Neuronal stem cell (in vitro differentiated cells): ENCODE measurements around the gene CD69.

Source experiments
- DNase-seq: peaks from one replicate; pipeline ENCODE4 v3.0.0-alpha.2; 2013; ENCODE audit warnings: low spot score
- H2AFZ ChIP-seq: one replicate; pipeline ENCODE4 v1.6.1; 2013; ENCODE audit warnings: mild to moderate bottlenecking, low read length, inconsistent platforms
- H2AK5ac ChIP-seq: 2 replicates; pipeline ENCODE4 v1.6.1; 2013; ENCODE audit warnings: low read depth, mild to moderate bottlenecking, inconsistent platforms, low read length, moderate library complexity, mixed read lengths
- H2BK120ac ChIP-seq: 2 replicates; pipeline ENCODE4 v1.6.1; 2013; ENCODE audit warnings: low read depth, mild to moderate bottlenecking, inconsistent platforms, low read length, moderate library complexity, mixed read lengths
- H2BK12ac ChIP-seq: one replicate; pipeline ENCODE4 v1.6.1; 2013; ENCODE audit warnings: low read length, inconsistent platforms
- H2BK15ac ChIP-seq: 2 replicates; pipeline ENCODE4 v1.6.1; 2013; ENCODE audit warnings: mild to moderate bottlenecking, low read length, inconsistent platforms, mixed read lengths
- H2BK5ac ChIP-seq: one replicate; pipeline ENCODE4 v1.6.1; 2013; ENCODE audit warnings: inconsistent platforms, mild to moderate bottlenecking, low read length, moderate library complexity
- H3K14ac ChIP-seq: one replicate; pipeline ENCODE4 v1.6.1; 2013; ENCODE audit warnings: low read length, inconsistent platforms
- H3K18ac ChIP-seq: 2 replicates; pipeline ENCODE4 v1.6.1; 2013; ENCODE audit warnings: low read length, inconsistent platforms
- H3K23ac ChIP-seq: 2 replicates; pipeline ENCODE4 v1.6.1; 2013; ENCODE audit warnings: low read depth, mild to moderate bottlenecking, mixed read lengths, low read length, inconsistent platforms; ENCODE audit not compliant: poor library complexity
- H3K27ac ChIP-seq: replicated peaks from 3 replicates; pipeline ENCODE4 v1.5.1; 2013; ENCODE audit warnings: low read length, inconsistent platforms
- H3K27me3 ChIP-seq, 3 experiments: 2 replicates each; pipeline ENCODE4 v1.6.1; 2013; ENCODE audit warnings: low read length in 3 of 3, mild to moderate bottlenecking in 2 of 3, inconsistent platforms in 1 of 3, low read depth in 1 of 3, mixed read lengths in 1 of 3, moderate library complexity in 1 of 3; ENCODE audit not compliant: control insufficient read depth in 3 of 3, insufficient read depth in 3 of 3
- H3K36me3 ChIP-seq, 2 donors: replicated peaks in 1 of 2; 2 replicates each; pipeline ENCODE4 v1.6.1; 2013; ENCODE audit warnings: low read length in 2 of 2; ENCODE audit not compliant: control insufficient read depth in 2 of 2, insufficient read depth in 2 of 2
- H3K4ac ChIP-seq: 2 replicates; pipeline ENCODE4 v1.6.1; 2013; ENCODE audit warnings: inconsistent platforms, mild to moderate bottlenecking, low read length, moderate library complexity
- H3K4me1 ChIP-seq, 2 donors: 1 replicate in 1 of 2; 2 replicates in 1 of 2; pipeline ENCODE4 v1.6.1; 2013; ENCODE audit warnings: low read length in 2 of 2, low read depth in 1 of 2; ENCODE audit not compliant: control insufficient read depth in 2 of 2, insufficient read depth in 1 of 2
- H3K4me2 ChIP-seq: one replicate; pipeline ENCODE4 v1.6.1; 2013; ENCODE audit warnings: mild to moderate bottlenecking, low read length, inconsistent platforms; ENCODE audit not compliant: insufficient read depth, poor library complexity, severe bottlenecking
- H3K4me3 ChIP-seq, 2 donors: 2 replicates each; pipeline ENCODE4 v1.5.1; 2013; ENCODE audit warnings: low read length in 2 of 2, mild to moderate bottlenecking in 2 of 2, inconsistent platforms in 1 of 2, moderate library complexity in 1 of 2
- H3K79me1 ChIP-seq: one replicate; pipeline ENCODE4 v1.6.1; 2013; ENCODE audit warnings: low read depth, mild to moderate bottlenecking, inconsistent platforms, low read length, moderate library complexity
- H3K9ac ChIP-seq: one replicate; pipeline ENCODE4 v1.6.1; 2013; ENCODE audit warnings: mild to moderate bottlenecking, low read depth, low read length, inconsistent platforms; ENCODE audit not compliant: poor library complexity
- H3K9me3 ChIP-seq, 2 donors: replicated peaks in 1 of 2; 2 replicates each; pipeline versions ENCODE3 to v1.6.1; 2013; ENCODE audit warnings: low read length in 2 of 2, mild to moderate bottlenecking in 2 of 2, inconsistent platforms in 1 of 2, low read depth in 1 of 2, mixed read lengths in 1 of 2, moderate library complexity in 1 of 2; ENCODE audit not compliant: control insufficient read depth in 2 of 2, insufficient read depth in 1 of 2
- H4K8ac ChIP-seq: one replicate; pipeline ENCODE4 v1.6.1; 2013; ENCODE audit warnings: low read depth, mild to moderate bottlenecking, inconsistent platforms, low read length, moderate library complexity
- H4K91ac ChIP-seq: one replicate; pipeline ENCODE4 v1.6.1; 2013; ENCODE audit warnings: low read length, low read depth, mild to moderate bottlenecking, inconsistent platforms; ENCODE audit not compliant: poor library complexity
- WGBS, 2 donors: extraction: QIAGEN DNeasy Blood & Tissue Kit; methylation state at CpG; one replicate each; pipeline ENCODE4 v1.1.7; 2013; ENCODE audit warnings: missing lambda C conversion rate in 2 of 2, mixed read lengths in 1 of 2; ENCODE audit not compliant: insufficient read length in 2 of 2, insufficient replicate concordance in 1 of 2; ENCODE audit errors: extremely low coverage in 2 of 2; 5-methylcytosine and 5-hydroxymethylcytosine counted together

The CD69 gene

GRCh38 chr12:9756170-9756569 lies 4.5 kb downstream of the CD69 start:
- H3K79me1 ChIP-seq: no peaks in the 10 kb centered on the region
- no peak overlapping the region for H4K91ac ChIP-seq
- no peak overlapping the region for H3K9ac ChIP-seq
- no peak overlapping the region for H3K27ac ChIP-seq
- H3K36me3 ChIP-seq: no peaks in the 10 kb centered on the region
- no peak overlapping the region for H3K4me3 ChIP-seq
- peaks cover 0 to 5% (median 0%) of the 10 kb centered on the region in 3 experiments for H3K27me3 ChIP-seq
- no peak overlapping the region for H2BK15ac ChIP-seq
- no peak overlapping the region for H4K8ac ChIP-seq
- no peak overlapping the region for H3K23ac ChIP-seq
- H3K4ac ChIP-seq: no peak overlapping the region
- H3K9me3 ChIP-seq: no peaks in the 10 kb centered on the region
- WGBS, 2 donors: no CpG with 5 or more reads among the region's 2 CpGs
- H2BK5ac ChIP-seq: no peak overlapping the region
- H3K4me1 ChIP-seq: peaks cover 3% of the 10 kb centered on the region in 2 donors
- no peak overlapping the region for H3K18ac ChIP-seq
- no peak for DNase-seq
- H2BK12ac ChIP-seq: no peak overlapping the region
- H2AFZ ChIP-seq: no peak overlapping the region
- H3K4me2 ChIP-seq: no peak overlapping the region
- no peak overlapping the region for H2AK5ac ChIP-seq
- no peak overlapping the region for H3K14ac ChIP-seq
- no peak overlapping the region for H2BK120ac ChIP-seq

- Histone ChIP-seq H3K14ac (no peak overlapping the region), H2AFZ (no peak overlapping the region), H2BK5ac (no peak overlapping the region), H3K9me3 (no peaks in the 10 kb centered on the region), H3K27ac (no peak overlapping the region), H3K4ac (no peak overlapping the region), H3K18ac (no peak overlapping the region), H3K9ac (no peak overlapping the region), H2BK120ac (no peak overlapping the region), H3K36me3 (no peaks in the 10 kb centered on the region), H3K27me3 (peaks cover 0 to 5% (median 0%) of the 10 kb centered on the region in 3 experiments), H3K4me1 (peaks cover 0 to under 1% of the 10 kb centered on the region in 2 donors), H3K4me3 (no peak overlapping the region), H3K23ac (no peak overlapping the region), H2AK5ac (no peak overlapping the region), H2BK15ac (no peak overlapping the region), H3K79me1 (no peaks in the 10 kb centered on the region), H2BK12ac (no peak overlapping the region), H4K8ac (no peak overlapping the region), H4K91ac (no peak overlapping the region), H3K4me2 (no peak overlapping the region)
- DNase-seq: no peak
- WGBS, 2 donors: no CpG with 5 or more reads among the region's 2 CpGs
These were observed 5.1 kb downstream of the CD69 start for GRCh38 chr12:9755567-9755966.

- Histone ChIP-seq H2AFZ (no peak overlapping the region), H2BK12ac (no peak overlapping the region), H3K23ac (no peak overlapping the region), H3K4ac (no peak overlapping the region), H3K4me2 (no peak overlapping the region), H3K27ac (no peak overlapping the region), H4K8ac (no peak overlapping the region), H3K27me3 (peaks cover 0 to 5% (median 0%) of the 10 kb centered on the region in 3 experiments), H3K9ac (no peak overlapping the region), H2BK5ac (no peak overlapping the region), H4K91ac (no peak overlapping the region), H3K79me1 (no peaks in the 10 kb centered on the region), H3K36me3 (no peaks in the 10 kb centered on the region), H3K9me3 (no peaks in the 10 kb centered on the region), H3K4me1 (no peaks in the 10 kb centered on the region), H3K14ac (no peak overlapping the region), H2BK120ac (no peak overlapping the region), H2AK5ac (no peak overlapping the region), H3K4me3 (no peak overlapping the region), H3K18ac (no peak overlapping the region), H2BK15ac (no peak overlapping the region)
- DNase-seq: no peak
These were observed 5.7 kb downstream of the CD69 start for GRCh38 chr12:9755035-9755434.

GRCh38 chr12:9754099-9754927 lies 6.4 kb downstream of the CD69 start:
- H2BK5ac ChIP-seq: no peak overlapping the region
- no peak overlapping the region for H3K4ac ChIP-seq
- no peak for DNase-seq
- no peaks in the 10 kb centered on the region for H3K4me1 ChIP-seq
- no peak overlapping the region for H3K18ac ChIP-seq
- H3K9me3 ChIP-seq: no peaks in the 10 kb centered on the region
- no peak overlapping the region for H3K23ac ChIP-seq
- H3K9ac ChIP-seq: no peak overlapping the region
- H3K79me1 ChIP-seq: no peaks in the 10 kb centered on the region
- H2BK12ac ChIP-seq: no peak overlapping the region
- H2BK120ac ChIP-seq: no peak overlapping the region
- no peak overlapping the region for H3K14ac ChIP-seq
- H3K36me3 ChIP-seq: no peaks in the 10 kb centered on the region
- H2AK5ac ChIP-seq: no peak overlapping the region
- H3K4me3 ChIP-seq: no peak overlapping the region
- H3K4me2 ChIP-seq: no peak overlapping the region
- no peak overlapping the region for H2BK15ac ChIP-seq
- no CpG with 5 or more reads among the region's 3 CpGs for WGBS, 2 donors
- H3K27ac ChIP-seq: no peak overlapping the region
- H3K27me3 ChIP-seq: peaks cover 0 to 5% (median 0%) of the 10 kb centered on the region in 3 experiments
- H4K91ac ChIP-seq: no peak overlapping the region
- no peak overlapping the region for H2AFZ ChIP-seq
- H4K8ac ChIP-seq: no peak overlapping the region
